D721Med (cell line): ENCODE data around the gene IER5.

Experiments used
- DNase-seq: peaks from one replicate; pipeline ENCODE4 v3.0.0; 2011; ENCODE audit warnings: low spot score; ENCODE audit not compliant: insufficient read length
- FAIRE-seq: peaks from 2 replicates; lab custom pipeline; 2011; peaks lifted over from hg19 to GRCh38; lab: Jason Lieb, UNC
- CTCF ChIP-seq: IDR thresholded peaks from 2 replicates; pipeline ENCODE4 v1.5.1; 2012; ENCODE audit warnings: mild to moderate bottlenecking, control low read depth; ENCODE audit not compliant: insufficient read depth; ENCODE audit errors: missing control alignments

The IER5 gene

GRCh38 chr1:181091309-181092040, 3.0 kb downstream of the IER5 start:
- DNase-seq (no peak), FAIRE-seq (no peak)
- no peak for TF ChIP-seq CTCF

- DNase-seq (no peak), FAIRE-seq (no peak)
- no peak for TF ChIP-seq CTCF
Observed at GRCh38 chr1:181092056-181092455, 3.6 kb downstream of the IER5 start.

GRCh38 chr1:181092883-181093458, 4.5 kb downstream of the IER5 start:
- no peak for DNase-seq
- no peak for FAIRE-seq
- TF ChIP-seq CTCF = no peak

- FAIRE-seq (no peak), DNase-seq (no peak)
- TF ChIP-seq CTCF = no peak
Observed at GRCh38 chr1:181094416-181095212, 6.1 kb downstream of the IER5 start.

- FAIRE-seq (no peak), DNase-seq (no peak)
- no peak for TF ChIP-seq CTCF
Observed at GRCh38 chr1:181095260-181095659, 6.8 kb downstream of the IER5 start.

GRCh38 chr1:181095763-181096184, 7.3 kb downstream of the IER5 start:
- FAIRE-seq = no peak
- no peak for DNase-seq
- no peak for TF ChIP-seq CTCF
